Sigmoid colon (tissue), 4 donors: ENCODE results near the gene RIPK1.

ENCODE experiments used
- CTCF ChIP-seq, 4 experiments: fragments of 450-650 bp in 3 of 4; fragments of 200-600 bp in 1 of 4; IDR thresholded peaks; one replicate each; pipeline ENCODE4 v1.5.1; 2016 to 2019; ENCODE audit warnings: antibody characterized with exemption in 4 of 4, mild to moderate bottlenecking in 3 of 4, moderate library complexity in 2 of 4
- EP300 ChIP-seq, 4 donors: sonication (generic); formaldehyde crosslinking; IDR thresholded peaks; one replicate each; pipeline ENCODE4 v1.6.1; 2017; ENCODE audit warnings: antibody characterized with exemption in 4 of 4
- POLR2A ChIP-seq, 2 donors: fragments of 450-650 bp; IDR thresholded peaks; one replicate each; pipeline ENCODE4 v1.6.1; 2016; ENCODE audit warnings: antibody characterized with exemption in 2 of 2, mild to moderate bottlenecking in 2 of 2, moderate library complexity in 2 of 2

- no peak for TF ChIP-seq CTCF (IDR thresholded peaks at IDR 0.05)
- TF ChIP-seq POLR2A (IDR thresholded peaks at IDR 0.05): no peak
- no peak for TF ChIP-seq EP300 (IDR thresholded peaks at IDR 0.05)
These were observed 22.0 kb upstream of the RIPK1 start for GRCh38 chr6:3046295-3046694.
